ENCODE measurements around the gene PIP5K1B. TPM values are rescaled to one million over a fixed set of nuclear protein-coding genes. Genes with fewer than 3 reads are reported as not detected.

PIP5K1B gene
- total and polyA plus RNA-seq, 2 of the 13 experiments (the other 11 are each of a cell fraction or from before 2014, with no cell fraction given): 15.8 to 17.5 TPM

- no peak for TF ChIP-seq TCF7 (IDR thresholded peaks at IDR 0.05; ENCODE audit: low read depth)
- TF ChIP-seq ERF (CRISPR knock-in tag; IDR thresholded peaks at IDR 0.05): peak; percentile 56; the same call in 1 of the 2 replicates
- no peak; the same call in 1 of the 2 replicates for TF ChIP-seq FOXJ3 (CRISPR knock-in tag; IDR thresholded peaks at IDR 0.05; ENCODE audit: borderline replicate concordance)
- TF ChIP-seq ETV5 (CRISPR knock-in tag; IDR thresholded peaks at IDR 0.05; ENCODE audit: borderline replicate concordance): no peak; the same call in 1 of the 2 replicates
- no peak for TF ChIP-seq TBX3 (IDR thresholded peaks at IDR 0.05; ENCODE audit: borderline replicate concordance)
- TF ChIP-seq ZSCAN9 (CRISPR knock-in tag; IDR thresholded peaks at IDR 0.05; ENCODE audit: borderline replicate concordance): no peak
- TF ChIP-seq DNMT3B (CRISPR knock-in tag; conservative IDR thresholded peaks at IDR 0.05): no peak
- no peak for TF ChIP-seq ZNF513 (CRISPR knock-in tag; conservative IDR thresholded peaks at IDR 0.05)
- peak; percentile 70; the same call in 1 of the 2 replicates for TF ChIP-seq ZNF776 (CRISPR knock-in tag; IDR thresholded peaks at IDR 0.05)
- no peak for TF ChIP-seq GABPA (IDR thresholded peaks at IDR 0.05; ENCODE audit: low read depth, low read length)
- TF ChIP-seq GABPA (CRISPR knock-in tag; IDR thresholded peaks at IDR 0.05; ENCODE audit: low read depth): no peak
- peak; percentile 77 for TF ChIP-seq PHF8 (CRISPR knock-in tag; IDR thresholded peaks at IDR 0.05)
- peak; percentile 64; the same call in 1 of the 2 replicates for TF ChIP-seq ARID4A (CRISPR knock-in tag; IDR thresholded peaks at IDR 0.05; ENCODE audit: borderline replicate concordance)
- no peak for TF ChIP-seq ZNF75D (CRISPR knock-in tag; IDR thresholded peaks at IDR 0.05; ENCODE audit: borderline replicate concordance)
- no peak for TF ChIP-seq FOSL1 (CRISPR knock-in tag; IDR thresholded peaks at IDR 0.05; ENCODE audit: borderline replicate concordance)
- TF ChIP-seq MAFF (IDR thresholded peaks at IDR 0.05; ENCODE audit: low read depth, low read length): no peak
- TF ChIP-seq BORCS8-MEF2B (CRISPR knock-in tag; IDR thresholded peaks at IDR 0.05): no peak; the same call in 1 of the 2 replicates
- TF ChIP-seq DBP (CRISPR knock-in tag; IDR thresholded peaks at IDR 0.05; ENCODE audit: not compliant biosample characterization): peak; percentile 26
- TF ChIP-seq GTF2F1 (IDR thresholded peaks at IDR 0.05; ENCODE audit: low read length): no peak
- 0 out of 2 replicates have a peak, but pooled peaks have one; percentile 54 for TF ChIP-seq ZNF121 (CRISPR knock-in tag; IDR thresholded peaks at IDR 0.05)
- TF ChIP-seq RCOR2 (CRISPR knock-in tag; IDR thresholded peaks at IDR 0.05): peak; percentile 99
- TF ChIP-seq CHD2 (IDR thresholded peaks at IDR 0.05; ENCODE audit: low read depth, low read length): no peak
- no peak; the same call in 1 of the 2 replicates for TF ChIP-seq ZBTB42 (CRISPR knock-in tag; IDR thresholded peaks at IDR 0.05)
- TF ChIP-seq RFX5 (IDR thresholded peaks at IDR 0.05; ENCODE audit: low read depth, low read length): 0 out of 2 replicates have a peak, but pooled peaks have one; percentile 10
Measured at GRCh38 chr9:69035438-69036308, 330.6 kb downstream of the PIP5K1B start, which contains the start of gene FXN (continued).
